GM12878 (cell line): ENCODE results near the gene TTYH3. TPM values are rescaled to one million over a fixed set of nuclear protein-coding genes. Genes with fewer than 3 reads are reported as not detected.

Source experiments
- EP300 ChIP-seq, 2 experiments: fragments of 150-350 bp in 1 of 2; IDR thresholded peaks; 2 replicates each; pipeline ENCODE4 v1.6.1; 2011 to 2012; ENCODE audit warnings: low read depth in 2 of 2, low read length in 2 of 2, borderline replicate concordance in 1 of 2, improper control_type of control experiment in 1 of 2, inconsistent platforms in 1 of 2; ENCODE audit not compliant: control insufficient read depth in 1 of 2
- GABPA ChIP-seq: IDR thresholded peaks from 2 replicates; pipeline ENCODE4 v1.6.1; 2014; ENCODE audit warnings: antibody characterized with exemption, low read depth, mild to moderate bottlenecking, inconsistent platforms
- HCFC1 ChIP-seq: fragments of 150-350 bp; IDR thresholded peaks from 2 replicates; pipeline ENCODE4 v1.6.1; 2014; ENCODE audit warnings: low read length
- IKZF1 ChIP-seq: fragments of 450-650 bp; conservative IDR thresholded peaks from 2 replicates; pipeline ENCODE4 v1.6.1; 2017; ENCODE audit warnings: antibody characterized with exemption, mild to moderate bottlenecking
- LARP7 ChIP-seq: fragments of 450-650 bp; IDR thresholded peaks from 2 replicates; pipeline ENCODE4 v1.6.1; 2017; ENCODE audit warnings: mild to moderate bottlenecking
- MTA3 ChIP-seq: IDR thresholded peaks from 2 replicates; pipeline ENCODE4 v1.6.1; 2012; ENCODE audit warnings: low read length, inconsistent platforms, borderline replicate concordance
- NFXL1 ChIP-seq: fragments of 450-650 bp; IDR thresholded peaks from 2 replicates; pipeline ENCODE4 v1.6.1; 2017; ENCODE audit warnings: antibody characterized with exemption, mild to moderate bottlenecking, borderline replicate concordance
- NRF1 ChIP-seq: conservative IDR thresholded peaks from 2 replicates; pipeline ENCODE4 v1.6.1; 2011; ENCODE audit warnings: mild to moderate bottlenecking, low read depth, low read length, improper control_type of control experiment
- POLR2AphosphoS2 ChIP-seq: IDR thresholded peaks from 2 replicates; pipeline ENCODE4 v1.6.1; 2011; ENCODE audit warnings: low read depth, mild to moderate bottlenecking, low read length, improper control_type of control experiment, moderate library complexity
- SIN3A ChIP-seq: IDR thresholded peaks from 2 replicates; pipeline ENCODE4 v1.6.1; 2012; ENCODE audit warnings: low read depth, low read length, improper control_type of control experiment
- polyA plus RNA-seq, 11 experiments: library from polyadenylated mRNA; depleted of rRNA in 4 of 11; unstranded in 6 of 11; stranded (reverse) in 5 of 11; fragments of >200 nt; fragmentation: Nextera tagmentation in 4 of 11; fragmentation: Illumina TruSeq in 1 of 11; extraction: Ambion mirVana in 4 of 11; extraction: Trizol in 1 of 11; gene quantifications; 1 replicate in 1 of 11; 2 replicates in 10 of 11; pipeline versions ENCODE4 v1.2.1 to v1.2.3, GENCODE V29; 2011 to 2016; ENCODE audit warnings: inconsistent platforms in 2 of 11, missing spikeins in 2 of 11, low read depth in 1 of 11
- total RNA-seq, 4 experiments: library from RNA; depleted of rRNA in 3 of 4; stranded (reverse); fragments of >200 nt in 3 of 4; fragmentation: Illumina TruSeq in 1 of 4; extraction: Trizol in 1 of 4; gene quantifications; 2 replicates each; pipeline versions ENCODE4 v1.2.1 to v1.2.3, GENCODE V29; 2013 to 2021
- TF ChIP-seq, protein P1 (sequence below): fragments of 450-650 bp; formaldehyde crosslinking; IDR thresholded peaks from 2 replicates; pipeline ENCODE4 v1.4.0; 2022; ENCODE audit warnings: mild to moderate bottlenecking, moderate library complexity
- TF ChIP-seq, protein P2 (sequence below): IDR thresholded peaks from 2 replicates; pipeline ENCODE4 v1.6.1; 2012; ENCODE audit warnings: improper control_type of control experiment, low read depth, low read length; ENCODE audit not compliant: insufficient replicate concordance
- TF ChIP-seq, protein P3 (sequence below): fragments of 450-650 bp; IDR thresholded peaks from 2 replicates; pipeline ENCODE4 v1.6.1; 2016; ENCODE audit warnings: mild to moderate bottlenecking
- TF ChIP-seq, protein P4 (sequence below): fragments of 450-650 bp; IDR thresholded peaks from 2 replicates; pipeline ENCODE4 v1.6.1; 2017; ENCODE audit warnings: mild to moderate bottlenecking
- TF ChIP-seq, protein P5 (sequence below): IDR thresholded peaks from 2 replicates; pipeline ENCODE4 v1.6.1; 2011; ENCODE audit warnings: mild to moderate bottlenecking, low read depth, low read length, moderate library complexity; ENCODE audit not compliant: insufficient replicate concordance

TTYH3 gene
- total and polyA plus RNA-seq, 10 of the 15 experiments (the other 5 are each of a cell fraction or from before 2014, with no cell fraction given): 0.79 to 71.4 (median 10.5) TPM

DNA sequence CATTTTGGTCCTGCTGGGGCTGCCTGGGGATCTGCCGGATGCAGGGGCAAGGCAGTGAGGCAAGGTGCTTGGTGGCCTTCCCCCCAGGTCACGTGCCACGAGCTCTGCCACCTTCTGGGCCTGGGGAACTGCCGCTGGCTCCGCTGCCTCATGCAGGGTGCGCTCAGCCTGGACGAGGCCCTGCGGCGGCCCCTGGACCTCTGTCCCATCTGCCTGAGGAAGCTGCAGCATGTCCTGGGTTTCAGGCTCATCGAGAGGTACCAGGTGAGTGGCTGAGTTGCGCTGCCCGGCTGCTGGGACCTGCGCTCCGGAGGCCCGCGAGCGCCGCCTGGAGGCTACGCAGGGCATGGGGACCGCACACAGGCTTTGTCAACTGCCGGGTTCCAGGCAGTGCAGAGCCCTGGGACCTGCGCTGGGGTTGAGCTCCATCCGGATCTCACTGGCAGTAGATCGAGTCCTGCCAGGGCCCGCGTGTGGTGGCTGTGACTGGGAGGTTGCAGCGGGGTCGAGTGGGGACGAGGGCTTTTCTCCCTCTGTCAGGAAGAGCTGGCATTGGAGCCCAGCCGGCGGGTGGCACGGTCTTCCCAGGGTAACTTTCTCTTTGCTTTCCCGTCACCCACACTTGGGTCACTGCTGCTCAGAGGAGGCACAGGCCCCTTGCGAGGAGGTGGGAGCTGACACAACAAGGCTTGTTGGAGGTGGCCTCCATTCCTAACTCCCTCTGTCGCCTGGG is 77.9 kb downstream of the TTYH3 start (continued):
- TF ChIP-seq NRF1 (no peak), MTA3 (no peak), IKZF1 (peak; percentile 62; the same call in 1 of the 2 replicates), NFXL1 (no peak), POLR2AphosphoS2 (0 out of 2 replicates have a peak, but pooled peaks have one; percentile 34), EP300 (IDR thresholded peaks at IDR 0.05; ENCODE audit: borderline replicate concordance in 1 of 2, control insufficient read depth in 1 of 2, low read depth in 2 of 2, low read length in 2 of 2) (no peak), SIN3A (no peak), GABPA (no peak), HCFC1 (no peak; the same call in 1 of the 2 replicates), LARP7 (peak; percentile 42; the same call in 1 of the 2 replicates)
- TF ChIP-seq, protein P1, sequence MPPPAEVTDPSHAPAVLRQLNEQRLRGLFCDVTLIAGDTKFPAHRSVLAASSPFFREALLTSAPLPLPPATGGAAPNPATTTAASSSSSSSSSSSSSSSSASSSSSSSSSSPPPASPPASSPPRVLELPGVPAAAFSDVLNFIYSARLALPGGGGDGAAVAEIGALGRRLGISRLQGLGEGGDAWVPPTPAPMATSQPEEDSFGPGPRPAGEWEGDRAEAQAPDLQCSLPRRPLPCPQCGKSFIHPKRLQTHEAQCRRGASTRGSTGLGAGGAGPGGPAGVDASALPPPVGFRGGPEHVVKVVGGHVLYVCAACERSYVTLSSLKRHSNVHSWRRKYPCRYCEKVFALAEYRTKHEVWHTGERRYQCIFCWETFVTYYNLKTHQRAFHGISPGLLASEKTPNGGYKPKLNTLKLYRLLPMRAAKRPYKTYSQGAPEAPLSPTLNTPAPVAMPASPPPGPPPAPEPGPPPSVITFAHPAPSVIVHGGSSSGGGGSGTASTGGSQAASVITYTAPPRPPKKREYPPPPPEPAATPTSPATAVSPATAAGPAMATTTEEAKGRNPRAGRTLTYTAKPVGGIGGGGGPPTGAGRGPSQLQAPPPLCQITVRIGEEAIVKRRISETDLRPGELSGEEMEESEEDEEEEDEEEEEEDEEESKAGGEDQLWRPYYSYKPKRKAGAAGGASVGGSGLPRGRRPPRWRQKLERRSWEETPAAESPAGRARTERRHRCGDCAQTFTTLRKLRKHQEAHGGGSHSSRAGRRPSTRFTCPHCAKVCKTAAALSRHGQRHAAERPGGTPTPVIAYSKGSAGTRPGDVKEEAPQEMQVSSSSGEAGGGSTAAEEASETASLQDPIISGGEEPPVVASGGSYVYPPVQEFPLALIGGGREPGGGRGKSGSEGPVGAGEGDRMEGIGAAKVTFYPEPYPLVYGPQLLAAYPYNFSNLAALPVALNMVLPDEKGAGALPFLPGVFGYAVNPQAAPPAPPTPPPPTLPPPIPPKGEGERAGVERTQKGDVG (CRISPR knock-in tag): no peak
- TF ChIP-seq, protein P2, sequence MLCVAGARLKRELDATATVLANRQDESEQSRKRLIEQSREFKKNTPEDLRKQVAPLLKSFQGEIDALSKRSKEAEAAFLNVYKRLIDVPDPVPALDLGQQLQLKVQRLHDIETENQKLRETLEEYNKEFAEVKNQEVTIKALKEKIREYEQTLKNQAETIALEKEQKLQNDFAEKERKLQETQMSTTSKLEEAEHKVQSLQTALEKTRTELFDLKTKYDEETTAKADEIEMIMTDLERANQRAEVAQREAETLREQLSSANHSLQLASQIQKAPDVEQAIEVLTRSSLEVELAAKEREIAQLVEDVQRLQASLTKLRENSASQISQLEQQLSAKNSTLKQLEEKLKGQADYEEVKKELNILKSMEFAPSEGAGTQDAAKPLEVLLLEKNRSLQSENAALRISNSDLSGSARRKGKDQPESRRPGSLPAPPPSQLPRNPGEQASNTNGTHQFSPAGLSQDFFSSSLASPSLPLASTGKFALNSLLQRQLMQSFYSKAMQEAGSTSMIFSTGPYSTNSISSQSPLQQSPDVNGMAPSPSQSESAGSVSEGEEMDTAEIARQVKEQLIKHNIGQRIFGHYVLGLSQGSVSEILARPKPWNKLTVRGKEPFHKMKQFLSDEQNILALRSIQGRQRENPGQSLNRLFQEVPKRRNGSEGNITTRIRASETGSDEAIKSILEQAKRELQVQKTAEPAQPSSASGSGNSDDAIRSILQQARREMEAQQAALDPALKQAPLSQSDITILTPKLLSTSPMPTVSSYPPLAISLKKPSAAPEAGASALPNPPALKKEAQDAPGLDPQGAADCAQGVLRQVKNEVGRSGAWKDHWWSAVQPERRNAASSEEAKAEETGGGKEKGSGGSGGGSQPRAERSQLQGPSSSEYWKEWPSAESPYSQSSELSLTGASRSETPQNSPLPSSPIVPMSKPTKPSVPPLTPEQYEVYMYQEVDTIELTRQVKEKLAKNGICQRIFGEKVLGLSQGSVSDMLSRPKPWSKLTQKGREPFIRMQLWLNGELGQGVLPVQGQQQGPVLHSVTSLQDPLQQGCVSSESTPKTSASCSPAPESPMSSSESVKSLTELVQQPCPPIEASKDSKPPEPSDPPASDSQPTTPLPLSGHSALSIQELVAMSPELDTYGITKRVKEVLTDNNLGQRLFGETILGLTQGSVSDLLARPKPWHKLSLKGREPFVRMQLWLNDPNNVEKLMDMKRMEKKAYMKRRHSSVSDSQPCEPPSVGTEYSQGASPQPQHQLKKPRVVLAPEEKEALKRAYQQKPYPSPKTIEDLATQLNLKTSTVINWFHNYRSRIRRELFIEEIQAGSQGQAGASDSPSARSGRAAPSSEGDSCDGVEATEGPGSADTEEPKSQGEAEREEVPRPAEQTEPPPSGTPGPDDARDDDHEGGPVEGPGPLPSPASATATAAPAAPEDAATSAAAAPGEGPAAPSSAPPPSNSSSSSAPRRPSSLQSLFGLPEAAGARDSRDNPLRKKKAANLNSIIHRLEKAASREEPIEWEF: no peak
- TF ChIP-seq, protein P3, sequence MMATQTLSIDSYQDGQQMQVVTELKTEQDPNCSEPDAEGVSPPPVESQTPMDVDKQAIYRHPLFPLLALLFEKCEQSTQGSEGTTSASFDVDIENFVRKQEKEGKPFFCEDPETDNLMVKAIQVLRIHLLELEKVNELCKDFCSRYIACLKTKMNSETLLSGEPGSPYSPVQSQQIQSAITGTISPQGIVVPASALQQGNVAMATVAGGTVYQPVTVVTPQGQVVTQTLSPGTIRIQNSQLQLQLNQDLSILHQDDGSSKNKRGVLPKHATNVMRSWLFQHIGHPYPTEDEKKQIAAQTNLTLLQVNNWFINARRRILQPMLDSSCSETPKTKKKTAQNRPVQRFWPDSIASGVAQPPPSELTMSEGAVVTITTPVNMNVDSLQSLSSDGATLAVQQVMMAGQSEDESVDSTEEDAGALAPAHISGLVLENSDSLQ: no peak
- TF ChIP-seq, protein P4, sequence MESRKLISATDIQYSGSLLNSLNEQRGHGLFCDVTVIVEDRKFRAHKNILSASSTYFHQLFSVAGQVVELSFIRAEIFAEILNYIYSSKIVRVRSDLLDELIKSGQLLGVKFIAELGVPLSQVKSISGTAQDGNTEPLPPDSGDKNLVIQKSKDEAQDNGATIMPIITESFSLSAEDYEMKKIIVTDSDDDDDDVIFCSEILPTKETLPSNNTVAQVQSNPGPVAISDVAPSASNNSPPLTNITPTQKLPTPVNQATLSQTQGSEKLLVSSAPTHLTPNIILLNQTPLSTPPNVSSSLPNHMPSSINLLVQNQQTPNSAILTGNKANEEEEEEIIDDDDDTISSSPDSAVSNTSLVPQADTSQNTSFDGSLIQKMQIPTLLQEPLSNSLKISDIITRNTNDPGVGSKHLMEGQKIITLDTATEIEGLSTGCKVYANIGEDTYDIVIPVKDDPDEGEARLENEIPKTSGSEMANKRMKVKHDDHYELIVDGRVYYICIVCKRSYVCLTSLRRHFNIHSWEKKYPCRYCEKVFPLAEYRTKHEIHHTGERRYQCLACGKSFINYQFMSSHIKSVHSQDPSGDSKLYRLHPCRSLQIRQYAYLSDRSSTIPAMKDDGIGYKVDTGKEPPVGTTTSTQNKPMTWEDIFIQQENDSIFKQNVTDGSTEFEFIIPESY: no peak
- TF ChIP-seq, protein P5, sequence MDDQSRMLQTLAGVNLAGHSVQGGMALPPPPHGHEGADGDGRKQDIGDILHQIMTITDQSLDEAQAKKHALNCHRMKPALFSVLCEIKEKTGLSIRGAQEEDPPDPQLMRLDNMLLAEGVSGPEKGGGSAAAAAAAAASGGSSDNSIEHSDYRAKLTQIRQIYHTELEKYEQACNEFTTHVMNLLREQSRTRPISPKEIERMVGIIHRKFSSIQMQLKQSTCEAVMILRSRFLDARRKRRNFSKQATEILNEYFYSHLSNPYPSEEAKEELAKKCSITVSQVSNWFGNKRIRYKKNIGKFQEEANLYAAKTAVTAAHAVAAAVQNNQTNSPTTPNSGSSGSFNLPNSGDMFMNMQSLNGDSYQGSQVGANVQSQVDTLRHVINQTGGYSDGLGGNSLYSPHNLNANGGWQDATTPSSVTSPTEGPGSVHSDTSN: no peak
